G401 (cell line): ENCODE measurements around the gene PSMD13. TPM values are rescaled to one million over a fixed set of nuclear protein-coding genes. Genes with fewer than 3 reads are reported as not detected.
"Not testable (repeated sequence)": the region's sequence is repeated elsewhere in the genome, so short reads cannot be mapped to it uniquely, and the experiment has no call there.

Experiments used
- DNase-seq: peaks from one replicate; pipeline ENCODE4 v3.0.0-alpha.2; 2015; ENCODE audit warnings: low spot score
- in situ Hi-C: cut with HindIII; loops from 2 replicates; pipeline ENCODE4 v1.10.0; 2016; ENCODE audit warnings: low sequenced_read_pairs, mixed read lengths
- total RNA-seq: library from RNA; depleted of rRNA; stranded (reverse); fragments of >200 nt; shearing (Covaris generic); gene quantifications from 2 replicates; pipeline ENCODE4 v1.2.3, GENCODE V29; 2014

PSMD13 gene
- total RNA-seq, 1 experiment from 2014 or later = 208 TPM

DNA sequence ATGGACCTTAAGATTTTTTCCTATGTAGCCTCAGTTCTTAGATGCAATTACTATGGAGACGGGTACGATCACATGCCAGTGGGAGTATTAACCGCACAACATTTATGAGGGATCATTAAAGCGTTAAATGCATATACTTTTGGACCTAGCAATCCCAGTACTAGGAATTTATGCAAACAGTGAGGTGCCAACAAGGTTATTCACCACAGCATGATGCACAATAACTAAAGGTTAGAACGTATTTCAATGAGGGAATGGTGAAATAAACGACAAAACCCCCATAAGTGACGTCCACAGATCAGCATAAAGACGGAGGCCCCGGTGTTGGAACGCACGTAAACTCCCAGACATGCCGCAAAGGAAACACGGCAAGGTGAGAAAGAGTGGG lies 1.2 kb upstream of the PSMD13 start:
- no peak for DNase-seq
- in situ Hi-C loops = no loop called here

DNA sequence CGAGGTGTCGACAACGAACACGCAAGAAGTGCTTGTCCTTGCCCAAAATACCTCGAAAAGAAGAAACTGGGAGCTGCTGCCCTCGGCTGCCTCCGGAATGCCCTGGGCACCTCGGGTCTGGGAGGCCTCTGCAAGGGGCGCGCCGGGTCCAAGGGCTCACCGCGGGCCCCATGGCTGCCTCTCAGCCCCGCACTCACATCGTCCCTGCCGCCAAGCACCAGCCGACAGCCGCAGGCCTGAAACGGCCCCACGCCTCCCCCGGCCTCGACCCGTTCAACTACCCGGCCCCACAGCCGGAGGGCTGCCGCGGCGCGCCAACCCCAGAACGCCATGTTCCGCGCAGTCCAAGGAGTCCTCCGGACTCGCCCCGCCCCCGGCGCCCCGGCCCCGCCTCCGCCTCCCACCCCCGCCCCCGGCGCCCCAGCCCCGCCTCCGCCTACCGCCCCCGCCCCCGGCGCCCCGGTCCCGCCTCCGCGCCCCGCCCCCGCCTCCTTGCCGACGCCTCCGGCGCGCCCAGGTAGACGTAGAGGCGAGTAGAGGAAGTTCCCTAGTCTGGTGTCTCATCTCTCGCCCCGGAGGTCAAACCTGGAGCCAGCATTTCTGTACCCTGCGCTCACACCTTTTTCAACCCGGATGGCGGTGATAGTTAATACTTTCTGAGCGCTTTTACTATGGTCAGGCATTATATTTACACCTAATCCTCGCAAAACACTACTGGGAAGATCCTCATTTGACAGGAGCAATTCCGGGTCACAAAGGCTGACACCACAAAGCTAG lies 591 bp upstream of the PSMD13 start, which contains the start of gene SIRT3:
Gene SIRT3 (minus strand): TSS at position 346 of the 777 bp plus-strand sequence. CDS start 14 bp downstream, at position 332.
- peak; percentile 89 for DNase-seq
- in situ Hi-C loops = no loop called here

DNA sequence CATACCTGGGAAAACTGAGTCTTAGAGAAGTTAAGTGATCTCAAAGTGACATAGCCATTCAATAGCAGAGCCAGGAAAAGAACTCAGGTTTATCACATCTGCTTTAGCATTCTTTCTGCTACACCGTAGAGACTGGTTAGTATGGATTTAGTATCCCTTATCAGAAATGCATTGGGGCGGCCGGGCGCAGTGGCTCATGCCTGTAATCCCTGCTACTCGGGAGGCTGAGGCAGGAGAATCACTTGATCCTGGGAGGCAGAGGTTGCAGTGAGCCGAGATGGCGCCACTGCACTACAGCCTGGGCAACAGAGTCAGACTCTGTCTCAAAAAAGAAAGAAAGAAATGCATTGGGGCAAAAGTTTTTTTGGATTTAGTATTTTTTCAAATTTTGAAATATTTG lies 1.6 kb downstream of the PSMD13 start:
- in situ Hi-C loops, DNase-seq: not testable (repeated sequence)

DNA sequence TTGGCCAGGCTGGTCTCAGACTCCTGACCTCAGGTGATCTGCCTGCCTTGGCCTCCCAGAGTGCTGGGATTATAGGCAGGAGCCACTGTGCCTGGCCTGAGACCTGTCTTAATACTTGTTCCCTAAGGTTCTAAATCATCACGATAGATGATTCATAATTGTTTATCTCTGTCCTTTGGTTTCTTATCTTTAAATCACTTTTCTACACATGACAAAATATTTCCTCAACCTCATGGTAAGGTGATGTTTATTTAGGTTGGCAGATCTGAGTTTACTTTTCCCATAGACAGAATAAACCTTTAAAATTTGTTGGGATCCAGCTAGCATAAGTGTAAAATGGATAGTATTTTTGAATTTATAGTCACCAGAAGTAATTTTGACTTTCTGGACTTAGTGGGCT lies 3.5 kb downstream of the PSMD13 start:
- in situ Hi-C loops = no loop called here
- DNase-seq = no peak

DNA sequence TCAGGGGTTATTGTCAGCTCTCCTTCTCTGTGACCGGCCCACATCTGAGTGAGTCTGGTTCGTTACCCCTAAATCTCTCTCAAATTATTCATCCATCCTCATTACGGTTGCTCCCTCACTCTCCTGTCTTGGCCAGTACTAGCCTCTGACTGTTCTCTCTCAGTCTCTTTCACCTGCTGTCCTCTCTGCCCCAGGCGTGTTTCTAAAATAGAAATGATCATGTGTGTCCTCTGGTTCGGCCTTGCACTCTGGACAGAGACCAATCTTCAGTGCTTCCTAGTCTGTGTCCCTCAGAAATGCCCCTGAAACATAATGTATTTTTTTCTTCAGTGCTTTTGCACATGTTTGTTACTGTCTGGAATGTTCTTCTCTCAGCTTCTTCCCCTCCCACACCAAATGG lies 4.9 kb downstream of the PSMD13 start:
- in situ Hi-C loops = no loop called here
- DNase-seq = no peak

DNA sequence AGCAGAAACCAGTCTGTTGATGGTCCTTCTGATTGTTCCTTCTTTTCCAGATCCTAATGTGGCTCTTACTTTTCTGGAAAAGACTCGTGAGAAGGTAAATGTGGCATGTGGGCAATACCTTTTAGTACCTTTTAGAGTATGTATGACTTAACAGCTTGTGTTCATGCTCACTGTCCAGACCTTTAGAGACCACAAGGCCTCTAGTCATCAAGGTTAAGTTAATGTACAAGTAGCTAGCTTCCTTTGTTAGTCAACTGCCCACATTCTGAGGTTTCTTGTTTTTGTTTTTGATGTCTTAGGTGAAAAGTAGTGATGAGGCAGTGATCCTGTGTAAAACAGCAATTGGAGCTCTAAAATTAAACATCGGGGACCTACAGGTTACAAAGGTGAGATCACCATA lies 7.6 kb downstream of the PSMD13 start:
- in situ Hi-C loops = no loop called here
- no peak for DNase-seq

DNA sequence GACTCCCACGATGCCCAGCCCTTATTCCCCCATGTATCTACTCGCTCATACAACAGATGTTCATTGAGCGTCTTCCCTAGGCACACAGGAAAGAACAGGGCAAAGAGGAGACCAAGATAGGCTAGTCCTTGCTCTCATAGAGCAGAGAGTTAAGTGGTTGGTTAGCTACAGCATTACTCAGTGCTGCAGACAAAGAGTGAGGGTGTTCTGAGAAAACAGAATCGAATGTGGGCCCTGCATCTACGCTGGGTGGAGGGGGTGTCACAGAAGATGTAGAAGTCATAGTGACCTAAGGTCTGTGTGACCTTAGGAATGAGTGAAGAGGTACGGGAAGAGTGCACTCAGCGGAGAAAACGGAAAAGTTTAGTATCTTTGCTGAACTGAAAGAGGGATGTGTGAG lies 12.3 kb downstream of the PSMD13 start:
- in situ Hi-C loops = no loop called here
- DNase-seq = no peak

DNA sequence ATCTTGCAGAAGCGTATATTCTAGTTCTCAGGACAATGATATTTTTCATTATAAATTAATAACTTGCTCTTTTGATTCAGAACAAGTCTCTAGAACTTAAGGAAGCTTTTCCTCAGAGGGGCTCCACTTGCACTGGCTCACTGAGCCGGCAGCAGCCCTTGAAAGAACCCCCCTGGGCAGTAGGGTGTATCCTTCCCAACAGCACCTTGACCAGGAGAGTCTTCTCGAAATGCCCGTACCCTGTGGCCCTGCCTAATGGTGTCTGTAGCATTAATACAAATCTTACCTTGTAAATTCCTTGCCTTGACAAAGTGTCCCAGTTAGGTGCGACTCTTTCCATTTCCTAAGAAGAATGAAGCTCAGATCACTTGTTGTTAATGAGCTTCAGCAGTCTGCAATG lies 13.5 kb downstream of the PSMD13 start:
- in situ Hi-C loops = loop anchor here (10.0 kb wide), 1 partner anchor 205 kb away; the partner anchor contains the start of gene PTDSS2
- DNase-seq = no peak

DNA sequence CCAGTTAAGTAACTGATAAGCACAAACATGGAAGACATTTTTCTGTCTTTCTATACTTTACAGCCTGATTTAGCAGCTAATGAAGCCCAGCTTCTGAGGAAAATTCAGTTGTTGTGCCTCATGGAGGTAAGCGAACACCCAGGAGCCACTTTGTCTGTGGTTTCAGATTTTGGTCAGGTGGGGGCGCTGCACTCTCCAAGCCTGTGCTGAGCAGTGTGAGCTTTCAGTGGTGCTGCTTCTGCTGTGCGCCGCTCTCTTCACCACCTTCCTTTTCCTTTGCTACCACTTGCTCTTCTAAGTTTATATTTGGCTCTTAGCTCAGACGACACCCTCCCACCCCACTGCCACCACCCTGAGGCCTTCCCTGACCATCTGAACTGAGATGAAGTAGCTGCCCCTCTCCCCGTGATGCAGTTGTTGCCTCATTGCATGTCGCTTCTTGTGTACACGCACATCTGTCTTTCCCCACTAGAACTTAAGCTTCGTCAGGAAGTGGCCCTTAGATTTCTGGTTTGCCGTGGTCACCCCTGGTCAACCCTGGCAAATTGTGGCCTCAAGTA lies 14.0 kb downstream of the PSMD13 start:
- in situ Hi-C loops = loop anchor here (10.0 kb wide), 1 partner anchor 204 kb away; the partner anchor contains the start of gene PTDSS2
- peak; percentile 30 for DNase-seq

DNA sequence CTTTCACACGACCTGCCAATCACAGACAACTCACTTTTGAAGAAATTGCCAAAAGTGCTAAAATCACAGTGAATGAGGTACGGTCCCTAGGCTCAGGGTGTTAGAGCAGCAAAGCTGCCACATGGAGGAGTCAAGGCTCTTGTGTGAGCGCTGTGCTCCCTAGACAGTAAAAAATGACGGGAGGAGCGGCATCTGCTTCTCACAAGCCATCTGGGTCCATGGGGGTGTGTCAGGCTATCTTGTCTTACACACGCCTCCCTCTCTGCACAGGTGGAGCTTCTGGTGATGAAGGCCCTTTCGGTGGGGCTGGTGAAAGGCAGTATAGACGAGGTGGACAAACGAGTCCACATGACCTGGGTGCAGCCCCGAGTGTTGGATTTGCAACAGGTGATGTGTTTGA lies 14.8 kb downstream of the PSMD13 start:
- DNase-seq = no peak
- in situ Hi-C loops = loop anchor here (10.0 kb wide), 1 partner anchor 203 kb away; the partner anchor contains the start of gene PTDSS2

DNA sequence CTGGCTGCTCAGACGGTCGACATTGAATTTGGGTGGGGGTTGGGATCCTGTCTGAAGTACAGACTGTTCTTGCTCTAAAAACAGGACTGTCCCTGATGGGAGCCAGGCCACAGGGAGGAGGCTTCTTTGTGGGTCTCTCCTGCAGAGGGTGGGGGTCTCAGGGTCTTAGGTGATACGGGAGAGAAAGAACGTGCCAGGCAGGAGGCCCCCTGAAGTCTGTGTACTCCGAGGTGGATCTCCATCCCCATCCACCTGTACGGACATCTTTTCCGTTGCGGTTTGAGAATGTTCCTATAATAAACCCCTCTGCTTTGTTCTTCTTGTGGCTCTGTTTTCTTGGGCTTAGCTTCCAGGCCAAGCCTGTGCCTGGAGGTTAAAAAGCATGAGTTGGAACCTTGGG lies 15.9 kb downstream of the PSMD13 start:
- in situ Hi-C loops = loop anchor here (10.0 kb wide), 1 partner anchor 202 kb away; the partner anchor contains the start of gene PTDSS2
- no peak for DNase-seq

DNA sequence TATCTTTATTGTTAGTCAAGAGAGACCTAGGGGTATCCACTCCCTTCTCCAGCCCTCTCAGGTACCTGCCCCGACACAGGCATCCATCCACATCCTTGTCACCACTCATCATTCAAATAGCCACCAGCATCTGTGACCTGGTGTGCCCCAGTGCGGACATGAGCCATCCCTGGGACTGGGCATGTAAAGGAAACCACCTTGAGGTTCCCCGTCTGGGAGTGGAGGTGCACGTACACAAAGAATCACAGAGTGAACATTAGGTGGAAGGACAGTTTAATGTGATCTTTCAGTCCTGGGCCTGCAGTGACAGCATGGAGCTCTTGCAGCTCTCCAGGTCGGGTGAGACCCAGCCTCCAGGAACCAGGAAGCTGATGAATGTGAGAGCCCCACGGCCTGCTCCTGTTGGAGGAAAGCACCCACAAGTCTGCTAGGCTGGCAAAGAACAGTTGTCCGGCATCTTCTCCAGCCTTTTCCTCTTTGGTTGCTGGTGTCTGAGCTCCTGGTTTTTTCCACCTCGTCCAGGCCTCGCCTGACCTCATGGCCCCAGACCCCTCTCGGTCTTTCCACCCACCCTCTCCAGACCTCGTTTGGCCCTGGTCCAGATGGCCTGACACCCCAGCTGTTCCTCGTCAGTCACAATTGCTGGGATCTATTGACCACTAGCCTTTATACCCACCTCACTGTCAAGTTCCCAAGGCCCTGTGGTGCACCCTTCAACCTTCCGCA lies 16.5 kb downstream of the PSMD13 start:
- in situ Hi-C loops = loop anchor here (10.0 kb wide), 1 partner anchor 201 kb away; the partner anchor contains the start of gene PTDSS2
- no peak for DNase-seq

DNA sequence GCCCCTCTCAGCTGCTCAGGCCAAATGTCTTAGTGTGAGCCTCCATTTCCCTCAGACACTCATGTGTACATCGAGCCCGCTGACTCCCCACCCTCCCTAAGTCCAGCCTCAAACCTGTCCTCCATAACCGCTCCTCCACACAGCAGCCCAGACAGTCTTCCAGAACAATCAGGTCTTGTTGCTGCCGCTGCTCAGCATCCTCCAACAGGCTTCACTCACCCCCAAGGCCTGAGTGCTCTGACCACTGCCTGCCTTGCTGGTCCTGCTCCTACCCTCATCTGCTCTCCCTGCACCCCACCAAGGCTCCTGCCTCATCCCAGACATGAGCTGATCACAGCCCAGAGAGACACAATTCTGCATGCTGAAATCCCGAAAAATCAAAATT lies 17.1 kb downstream of the PSMD13 start:
- in situ Hi-C loops = loop anchor here (10.0 kb wide), 1 partner anchor 201 kb away; the partner anchor contains the start of gene PTDSS2
- no peak for DNase-seq

DNA sequence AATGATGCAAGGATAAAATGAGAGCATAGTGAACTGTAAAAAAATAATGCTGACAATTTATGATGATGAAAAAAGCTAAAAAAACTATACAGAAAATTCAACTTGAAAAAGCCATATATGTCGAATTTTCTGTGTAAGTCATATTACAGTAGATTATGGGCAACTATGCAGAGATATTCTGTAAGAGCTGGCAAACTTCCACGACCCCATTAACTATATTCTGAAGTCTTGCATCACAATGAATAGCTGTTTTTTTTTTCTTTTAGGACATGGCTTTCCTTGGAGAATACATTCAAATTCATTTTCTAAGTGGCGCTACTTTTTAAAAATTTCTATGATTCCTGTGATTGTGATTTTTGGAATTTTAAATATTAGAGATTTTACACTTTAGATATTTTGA lies 18.4 kb downstream of the PSMD13 start:
- in situ Hi-C loops = loop anchor here (10.0 kb wide), 1 partner anchor 200 kb away; the partner anchor contains the start of gene PTDSS2

DNA sequence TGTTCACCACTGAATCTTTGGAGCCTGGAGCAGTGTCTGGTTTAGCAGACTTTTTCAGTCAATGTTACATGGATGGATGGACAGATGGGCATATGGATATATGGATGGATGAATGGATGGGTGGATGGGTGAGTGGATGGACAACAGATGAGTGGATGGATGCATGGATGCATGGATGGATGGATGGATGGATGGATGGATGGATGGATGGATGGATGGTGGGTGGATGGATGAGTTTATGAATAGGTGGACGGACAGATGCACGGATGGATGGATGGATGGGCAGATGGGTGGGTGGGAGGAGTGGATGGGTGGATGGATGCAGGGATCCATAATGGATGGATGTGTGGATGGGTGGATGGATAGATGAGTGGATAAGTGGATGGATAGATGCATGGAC lies 19.0 kb downstream of the PSMD13 start:
- in situ Hi-C loops = loop anchor here (10.0 kb wide), 1 partner anchor 199 kb away; the partner anchor contains the start of gene PTDSS2
- DNase-seq = no peak

More for the DNA sequence above, 18.4 kb downstream of the PSMD13 start:
- no peak for DNase-seq

DNA sequence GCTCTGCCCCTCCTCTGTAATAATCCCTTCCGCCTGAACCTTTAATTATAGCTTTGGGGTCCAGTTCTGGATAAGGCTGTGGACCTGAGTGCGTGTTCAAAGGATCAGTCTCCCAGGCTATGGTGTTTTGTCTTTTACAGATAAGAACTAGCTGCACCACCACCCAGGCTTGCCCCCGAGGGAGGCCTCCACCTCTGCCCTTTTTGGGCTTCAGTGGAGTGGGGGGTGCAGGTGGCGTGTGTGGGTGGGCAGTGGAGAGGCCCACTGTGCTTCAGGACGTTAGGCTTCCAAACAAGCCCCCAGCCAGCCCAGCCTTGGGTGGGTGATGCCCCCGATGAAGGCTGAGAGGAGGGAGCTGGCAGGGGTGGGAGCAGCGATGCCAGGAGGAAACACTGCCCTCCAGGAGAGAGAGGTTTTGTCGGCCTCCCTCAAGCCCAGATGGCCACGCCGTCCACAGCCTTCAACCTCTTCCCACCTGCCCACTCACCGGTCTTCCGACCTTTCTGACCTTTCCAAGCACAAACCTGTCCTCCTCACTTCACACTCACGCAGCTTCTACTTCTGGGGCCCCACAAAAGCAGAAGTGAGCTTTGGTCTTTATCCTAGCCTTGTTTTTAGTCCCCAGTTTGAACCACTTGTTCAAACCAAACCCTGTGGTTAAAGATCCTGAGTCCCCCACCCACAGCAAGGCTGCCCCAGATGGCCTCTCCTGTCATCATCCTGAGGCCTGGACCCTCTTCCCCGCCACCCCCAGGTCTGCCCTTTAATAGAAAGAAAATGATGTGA lies 20.4 kb downstream of the PSMD13 start:
- DNase-seq = no peak
- in situ Hi-C loops = loop anchor here (10.0 kb wide), 1 partner anchor 198 kb away; the partner anchor contains the start of gene PTDSS2

DNA sequence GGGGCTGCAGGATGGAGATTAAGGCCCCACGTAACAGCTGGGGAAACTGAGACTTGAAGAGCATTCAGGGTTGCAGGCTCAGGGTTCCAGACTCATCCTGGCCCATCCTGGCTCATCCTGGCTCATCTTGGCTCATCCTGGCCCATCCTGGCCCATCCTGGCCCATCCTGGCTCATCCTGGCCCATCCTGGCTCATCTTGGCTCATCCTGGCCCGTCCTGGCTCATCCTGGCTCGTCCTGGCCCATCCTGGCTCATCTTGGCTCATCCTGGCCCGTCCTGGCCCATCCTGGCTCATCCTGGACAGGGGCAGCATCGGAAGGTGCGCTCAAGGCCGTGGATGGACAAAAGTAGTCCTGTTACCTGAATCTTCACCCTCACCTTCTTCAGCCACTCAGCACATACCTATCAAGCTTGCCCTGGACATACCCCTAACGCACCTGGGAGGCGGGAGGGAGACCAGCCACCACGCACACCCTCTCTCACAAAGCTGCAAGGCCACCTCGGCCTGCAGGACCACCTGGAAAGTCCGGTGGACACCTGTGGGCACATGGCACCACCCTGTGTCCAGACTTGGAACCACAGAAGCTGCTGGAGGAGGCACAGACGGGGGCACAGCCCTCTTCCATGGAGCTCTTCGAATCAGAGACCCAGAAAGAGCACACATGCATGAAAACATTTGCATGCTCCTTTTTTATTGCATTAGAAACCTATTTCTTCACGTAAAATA lies 21.2 kb downstream of the PSMD13 start:
- in situ Hi-C loops = loop anchor here (10.0 kb wide), 1 partner anchor 197 kb away; the partner anchor contains the start of gene PTDSS2

DNA sequence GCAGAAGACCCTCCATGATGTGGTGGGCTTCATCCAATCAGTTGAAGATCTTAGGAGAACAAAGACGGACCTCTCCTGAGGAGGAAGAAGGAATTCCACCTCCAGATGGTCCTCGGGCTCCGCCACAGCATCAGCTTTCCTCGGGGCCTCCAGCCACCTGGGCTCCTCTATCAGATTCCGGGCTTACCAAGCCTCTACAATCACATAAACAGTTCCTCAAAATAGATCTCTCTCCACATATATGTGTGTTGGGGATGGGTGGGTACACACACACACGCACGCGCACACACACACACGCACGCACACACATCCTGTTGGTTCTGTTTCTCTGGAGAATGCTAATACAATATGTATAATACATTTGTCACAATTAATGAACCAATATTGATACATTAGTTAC lies 22.6 kb downstream of the PSMD13 start:
- in situ Hi-C loops = loop anchor here (10.0 kb wide), 1 partner anchor 195 kb away; the partner anchor contains the start of gene PTDSS2
- DNase-seq = no peak

More for the DNA sequence above, 21.2 kb downstream of the PSMD13 start:
- DNase-seq = no peak
